Loucy (cell line): ENCODE data around the gene KIF3C.

Experiments
- H2AFZ ChIP-seq: fragments of 200-600 bp; sonication (generic); 2 replicates; pipeline ENCODE4 v1.6.0; 2016; ENCODE audit warnings: antibody characterized with exemption, mild to moderate bottlenecking, low read length, moderate library complexity
- H3F3A ChIP-seq: fragments of 200-600 bp; 2 replicates; pipeline ENCODE4 v1.6.0; 2016; ENCODE audit warnings: antibody characterized with exemption, low read depth, mild to moderate bottlenecking
- H3K27me3 ChIP-seq: fragments of 200-600 bp; sonication (generic); 2 replicates; pipeline ENCODE4 v1.6.1; 2014; ENCODE audit warnings: low read length, mild to moderate bottlenecking; ENCODE audit not compliant: insufficient read depth, poor library complexity, severe bottlenecking
- H3K36me3 ChIP-seq: fragments of 200-600 bp; sonication (generic); 2 replicates; pipeline ENCODE4 v1.6.1; 2016; ENCODE audit warnings: low read length; ENCODE audit not compliant: insufficient read depth
- H3K4me1 ChIP-seq: fragments of 200-600 bp; sonication (generic); 2 replicates; pipeline ENCODE4 v1.5.1; 2014; ENCODE audit warnings: low read length, mild to moderate bottlenecking; ENCODE audit not compliant: insufficient read depth, poor library complexity, severe bottlenecking
- H3K4me2 ChIP-seq: fragments of 200-600 bp; sonication (generic); 2 replicates; pipeline ENCODE4 v1.6.0; 2014; ENCODE audit warnings: antibody characterized with exemption, low read length, low read depth, mild to moderate bottlenecking; ENCODE audit not compliant: poor library complexity, severe bottlenecking
- H3K4me3 ChIP-seq: fragments of 200-600 bp; sonication (generic); 2 replicates; pipeline ENCODE4 v1.5.1; 2014; ENCODE audit warnings: low read length, mild to moderate bottlenecking, mixed read lengths; ENCODE audit not compliant: poor library complexity, severe bottlenecking
- H3K79me2 ChIP-seq: fragments of 200-600 bp; sonication (generic); 2 replicates; pipeline ENCODE4 v1.6.1; 2014; ENCODE audit warnings: low read length; ENCODE audit not compliant: insufficient read depth
- H3K9ac ChIP-seq: fragments of 200-600 bp; sonication (generic); 2 replicates; pipeline ENCODE4 v1.6.0; 2014; ENCODE audit warnings: mild to moderate bottlenecking, low read depth, low read length, moderate library complexity; ENCODE audit not compliant: poor library complexity, severe bottlenecking
- H3K9me2 ChIP-seq: fragments of 200-600 bp; sonication (generic); replicated peaks from 2 replicates; pipeline ENCODE4 v1.6.1; 2016; ENCODE audit warnings: low read depth, low read length, mixed read lengths
- H3K9me3 ChIP-seq: fragments of 200-600 bp; sonication (generic); 2 replicates; pipeline ENCODE4 v1.6.1; 2014; ENCODE audit warnings: mild to moderate bottlenecking, antibody characterized with exemption, low read length, low read depth; ENCODE audit not compliant: insufficient read depth
- H4K20me1 ChIP-seq: fragments of 200-600 bp; sonication (generic); 2 replicates; pipeline ENCODE4 v1.6.0; 2014; ENCODE audit warnings: antibody characterized with exemption, low read length, mild to moderate bottlenecking; ENCODE audit not compliant: insufficient read depth, poor library complexity, severe bottlenecking
- CTCF ChIP-seq: fragments of 200-600 bp; sonication (generic); conservative IDR thresholded peaks from 2 replicates; pipeline ENCODE4 v1.5.1; 2014; ENCODE audit warnings: mild to moderate bottlenecking, antibody characterized with exemption, low read length
- EZH2phosphoT487 ChIP-seq: fragments of 200-600 bp; IDR thresholded peaks from 2 replicates; pipeline ENCODE4 v1.6.1; 2018; ENCODE audit warnings: antibody characterized with exemption, mild to moderate bottlenecking, moderate library complexity, borderline replicate concordance

Gene KIF3C

DNA sequence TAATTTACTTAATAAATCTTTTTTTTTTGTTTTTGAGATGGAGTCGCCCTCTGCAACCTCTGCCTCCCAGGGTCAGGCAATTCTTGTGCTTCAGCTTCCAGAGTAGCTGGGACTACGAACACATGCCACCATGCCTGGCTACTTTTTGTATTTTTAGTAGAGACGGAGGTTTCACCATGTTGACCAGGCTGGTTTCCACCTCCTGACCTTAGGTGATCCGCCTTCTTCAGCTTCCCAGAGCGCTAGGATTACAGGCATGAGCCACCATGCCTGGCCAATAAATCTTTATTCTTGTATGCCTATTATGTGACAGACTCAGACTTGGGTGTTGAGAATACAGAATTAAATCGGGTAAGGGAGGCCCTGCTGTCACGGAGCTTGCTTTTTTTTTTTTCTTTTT is 87.3 kb downstream of the KIF3C start:
- no peaks in the 10 kb centered on the region for H3K4me1 ChIP-seq

GRCh38 chr2:25894135-25894830 is 88.0 kb downstream of the KIF3C start:
- H3K4me3 ChIP-seq = no peak overlapping the region
- H3K4me2 ChIP-seq = no peak overlapping the region
- H3K4me1 ChIP-seq = no peaks in the 10 kb centered on the region
- H4K20me1 ChIP-seq = no peaks in the 10 kb centered on the region
- H3K9ac ChIP-seq = no peak overlapping the region
- H3K9me2 ChIP-seq = no peaks in the 10 kb centered on the region
- no peaks in the 10 kb centered on the region for H3K79me2 ChIP-seq
- no peak overlapping the region for H2AFZ ChIP-seq
- H3K9me3 ChIP-seq = no peaks in the 10 kb centered on the region
- no peaks in the 10 kb centered on the region for H3K36me3 ChIP-seq
- no peaks in the 10 kb centered on the region for H3F3A ChIP-seq
- TF ChIP-seq CTCF (no peak), EZH2phosphoT487 (no peak)
- no peaks in the 10 kb centered on the region for H3K27me3 ChIP-seq

More for the DNA sequence above, 87.3 kb downstream of the KIF3C start:
- no peaks in the 10 kb centered on the region for H3K9me3 ChIP-seq
- no peaks in the 10 kb centered on the region for H3K79me2 ChIP-seq
- no peaks in the 10 kb centered on the region for H3F3A ChIP-seq
- H2AFZ ChIP-seq = no peak overlapping the region
- no peaks in the 10 kb centered on the region for H3K27me3 ChIP-seq
- H4K20me1 ChIP-seq = no peaks in the 10 kb centered on the region
- H3K4me3 ChIP-seq = no peak overlapping the region
- no peaks in the 10 kb centered on the region for H3K36me3 ChIP-seq
- no peak overlapping the region for H3K9ac ChIP-seq
- no peak overlapping the region for H3K4me2 ChIP-seq
- TF ChIP-seq EZH2phosphoT487 = no peak
- no peak for TF ChIP-seq CTCF
- H3K9me2 ChIP-seq = no peaks in the 10 kb centered on the region

- Histone ChIP-seq H3K4me1 (no peaks in the 10 kb centered on the region), H3K27me3 (no peaks in the 10 kb centered on the region), H3K4me2 (no peak overlapping the region), H3K79me2 (no peaks in the 10 kb centered on the region), H3K4me3 (no peak overlapping the region), H3K9me2 (no peaks in the 10 kb centered on the region), H4K20me1 (no peaks in the 10 kb centered on the region), H3K36me3 (no peaks in the 10 kb centered on the region), H3K9ac (no peak overlapping the region), H3K9me3 (no peaks in the 10 kb centered on the region), H2AFZ (no peak overlapping the region), H3F3A (no peaks in the 10 kb centered on the region)
- TF ChIP-seq EZH2phosphoT487 (no peak), CTCF (no peak)
Observed at GRCh38 chr2:25891672-25892071, 90.6 kb downstream of the KIF3C start.
